NCI-H2171 (cell line): Measurements from ENCODE around the gene PTGER4.
A peak's percentile ranks its signal among the peaks of the same experiment; 100 is the strongest.

Source experiments
- DNase-seq: peaks from one replicate; lab custom pipeline; 2025; lab: John Stamatoyannopoulos, UW

PTGER4 gene

GRCh38 chr5:40669606-40670390, 9.9 kb upstream of the PTGER4 start:
- no peak for DNase-seq

- DNase-seq = no peak
These were observed 7.3 kb upstream of the PTGER4 start for GRCh38 chr5:40672425-40672824.

- no peak for DNase-seq
These were observed 5.0 kb upstream of the PTGER4 start for GRCh38 chr5:40674661-40675235.

- DNase-seq = no peak
These were observed 4.2 kb upstream of the PTGER4 start for GRCh38 chr5:40675396-40676133.

GRCh38 chr5:40676613-40677343, 2.9 kb upstream of the PTGER4 start:
- DNase-seq = no peak

GRCh38 chr5:40677456-40677855, 2.3 kb upstream of the PTGER4 start:
- no peak for DNase-seq

- no peak for DNase-seq
These were observed 1.7 kb upstream of the PTGER4 start for GRCh38 chr5:40678026-40678425.

- DNase-seq = no peak
These were observed 1.1 kb upstream of the PTGER4 start for GRCh38 chr5:40678460-40679147.

- DNase-seq = peak; percentile 91
These were observed 385 bp upstream of the PTGER4 start for GRCh38 chr5:40679148-40679912.

- DNase-seq = no peak
These were observed 1.1 kb downstream of the PTGER4 start for GRCh38 chr5:40680741-40681362.

GRCh38 chr5:40681363-40682153, 1.8 kb downstream of the PTGER4 start:
- DNase-seq = no peak

- DNase-seq = no peak
These were observed 2.7 kb downstream of the PTGER4 start for GRCh38 chr5:40682154-40683017.

- no peak for DNase-seq
These were observed 3.6 kb downstream of the PTGER4 start for GRCh38 chr5:40683305-40683704.

- DNase-seq = no peak
These were observed 5.5 kb downstream of the PTGER4 start for GRCh38 chr5:40685193-40685592.

- DNase-seq = no peak
These were observed 6.3 kb downstream of the PTGER4 start for GRCh38 chr5:40685976-40686486.

GRCh38 chr5:40687321-40687720, 7.6 kb downstream of the PTGER4 start:
- DNase-seq = no peak

GRCh38 chr5:40688127-40688761, 8.5 kb downstream of the PTGER4 start:
- DNase-seq = peak; percentile 71

GRCh38 chr5:40688996-40689395, 9.3 kb downstream of the PTGER4 start:
- no peak for DNase-seq
